ENCODE results near the gene NELFA.

- TF ChIP-seq CTCF (IDR thresholded peaks at IDR 0.05), result no peak
- no peak for TF ChIP-seq POLR2A (IDR thresholded peaks at IDR 0.05)
- no peak for TF ChIP-seq POLR2AphosphoS5 (IDR thresholded peaks at IDR 0.05)
Observed at GRCh38 chr4:2054217-2054616, 45.4 kb upstream of the NELFA start.

All from breast epithelium (tissue), 3 donors.